HepG2 (cell line): Measurements from ENCODE around the gene KANK4.

ENCODE experiments used
- ELF1 ChIP-seq: sonication (generic); formaldehyde crosslinking; IDR thresholded peaks from 2 replicates; pipeline ENCODE4 v1.4.0; 2020; ENCODE audit warnings: missing genetic modification reagents
- NR2F2 ChIP-seq: IDR thresholded peaks from 2 replicates; pipeline ENCODE4 v1.6.1; 2012; ENCODE audit warnings: low read depth, inconsistent platforms, borderline replicate concordance
- POLR2AphosphoS5 ChIP-seq: IDR thresholded peaks from 2 replicates; pipeline ENCODE4 v1.6.1; 2012; ENCODE audit warnings: low read depth, low read length
- PRPF4 ChIP-seq: fragments of 200-400 bp; formaldehyde crosslinking; IDR thresholded peaks from 2 replicates; pipeline ENCODE4 v1.6.1; 2016; ENCODE audit warnings: low read length, low read depth; ENCODE audit not compliant: poor library complexity, severe bottlenecking
- ZBTB43 ChIP-seq: sonication (generic); formaldehyde crosslinking; conservative IDR thresholded peaks from 2 replicates; pipeline ENCODE4 v1.4.0; 2020; ENCODE audit warnings: missing genetic modification reagents
- ZKSCAN1 ChIP-seq: fragments of 150-350 bp; IDR thresholded peaks from 2 replicates; pipeline ENCODE4 v1.6.1; 2014; ENCODE audit warnings: low read length
- ZNF326 ChIP-seq: sonication (generic); formaldehyde crosslinking; IDR thresholded peaks from 2 replicates; pipeline ENCODE4 v1.4.0; 2020; ENCODE audit warnings: missing genetic modification reagents, borderline replicate concordance
- ZSCAN25 ChIP-seq: sonication (generic); formaldehyde crosslinking; IDR thresholded peaks from 2 replicates; pipeline ENCODE4 v1.8.0; 2022; ENCODE audit warnings: mild to moderate bottlenecking, missing genetic modification reagents
- TF ChIP-seq, protein P1 (sequence below): sonication (generic); formaldehyde crosslinking; conservative IDR thresholded peaks from 2 replicates; pipeline ENCODE4 v1.4.0; 2020; ENCODE audit warnings: missing genetic modification reagents
- TF ChIP-seq, protein P2 (sequence below): sonication (generic); formaldehyde crosslinking; IDR thresholded peaks from 2 replicates; pipeline ENCODE4 v1.5.0; 2020; ENCODE audit warnings: mild to moderate bottlenecking, missing genetic modification reagents, moderate library complexity

- TF ChIP-seq, protein P1, sequence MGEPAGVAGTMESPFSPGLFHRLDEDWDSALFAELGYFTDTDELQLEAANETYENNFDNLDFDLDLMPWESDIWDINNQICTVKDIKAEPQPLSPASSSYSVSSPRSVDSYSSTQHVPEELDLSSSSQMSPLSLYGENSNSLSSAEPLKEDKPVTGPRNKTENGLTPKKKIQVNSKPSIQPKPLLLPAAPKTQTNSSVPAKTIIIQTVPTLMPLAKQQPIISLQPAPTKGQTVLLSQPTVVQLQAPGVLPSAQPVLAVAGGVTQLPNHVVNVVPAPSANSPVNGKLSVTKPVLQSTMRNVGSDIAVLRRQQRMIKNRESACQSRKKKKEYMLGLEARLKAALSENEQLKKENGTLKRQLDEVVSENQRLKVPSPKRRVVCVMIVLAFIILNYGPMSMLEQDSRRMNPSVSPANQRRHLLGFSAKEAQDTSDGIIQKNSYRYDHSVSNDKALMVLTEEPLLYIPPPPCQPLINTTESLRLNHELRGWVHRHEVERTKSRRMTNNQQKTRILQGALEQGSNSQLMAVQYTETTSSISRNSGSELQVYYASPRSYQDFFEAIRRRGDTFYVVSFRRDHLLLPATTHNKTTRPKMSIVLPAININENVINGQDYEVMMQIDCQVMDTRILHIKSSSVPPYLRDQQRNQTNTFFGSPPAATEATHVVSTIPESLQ (CRISPR knock-in tag), result no peak
- TF ChIP-seq, protein P2, sequence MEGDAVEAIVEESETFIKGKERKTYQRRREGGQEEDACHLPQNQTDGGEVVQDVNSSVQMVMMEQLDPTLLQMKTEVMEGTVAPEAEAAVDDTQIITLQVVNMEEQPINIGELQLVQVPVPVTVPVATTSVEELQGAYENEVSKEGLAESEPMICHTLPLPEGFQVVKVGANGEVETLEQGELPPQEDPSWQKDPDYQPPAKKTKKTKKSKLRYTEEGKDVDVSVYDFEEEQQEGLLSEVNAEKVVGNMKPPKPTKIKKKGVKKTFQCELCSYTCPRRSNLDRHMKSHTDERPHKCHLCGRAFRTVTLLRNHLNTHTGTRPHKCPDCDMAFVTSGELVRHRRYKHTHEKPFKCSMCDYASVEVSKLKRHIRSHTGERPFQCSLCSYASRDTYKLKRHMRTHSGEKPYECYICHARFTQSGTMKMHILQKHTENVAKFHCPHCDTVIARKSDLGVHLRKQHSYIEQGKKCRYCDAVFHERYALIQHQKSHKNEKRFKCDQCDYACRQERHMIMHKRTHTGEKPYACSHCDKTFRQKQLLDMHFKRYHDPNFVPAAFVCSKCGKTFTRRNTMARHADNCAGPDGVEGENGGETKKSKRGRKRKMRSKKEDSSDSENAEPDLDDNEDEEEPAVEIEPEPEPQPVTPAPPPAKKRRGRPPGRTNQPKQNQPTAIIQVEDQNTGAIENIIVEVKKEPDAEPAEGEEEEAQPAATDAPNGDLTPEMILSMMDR, result no peak
- TF ChIP-seq ZBTB43 (CRISPR knock-in tag), result no peak
- no peak for TF ChIP-seq ZSCAN25 (CRISPR knock-in tag)
- no peak for TF ChIP-seq PRPF4
- TF ChIP-seq ELF1 (CRISPR knock-in tag), result no peak
- TF ChIP-seq ZNF326 (CRISPR knock-in tag), result no peak
- TF ChIP-seq NR2F2, result no peak
- no peak for TF ChIP-seq ZKSCAN1
- no peak for TF ChIP-seq POLR2AphosphoS5
Measured at GRCh38 chr1:62321446-62321845, 2.2 kb upstream of the KANK4 start.
